NB4 (cell line): Measurements from ENCODE around the gene ALAD.

ENCODE experiments used
- MAX ChIP-seq: IDR thresholded peaks from 2 replicates; pipeline ENCODE4 v1.6.1; 2011; ENCODE audit warnings: low read depth, low read length
- POLR2A ChIP-seq: IDR thresholded peaks from 2 replicates; pipeline ENCODE4 v1.6.1; 2011; ENCODE audit warnings: mild to moderate bottlenecking; ENCODE audit not compliant: insufficient read length; ENCODE audit errors: extremely low read depth
- TF ChIP-seq, protein P1 (sequence below): IDR thresholded peaks from one replicate; pipeline ENCODE4 v1.5.1; 2012; ENCODE audit warnings: low read depth, low read length

DNA sequence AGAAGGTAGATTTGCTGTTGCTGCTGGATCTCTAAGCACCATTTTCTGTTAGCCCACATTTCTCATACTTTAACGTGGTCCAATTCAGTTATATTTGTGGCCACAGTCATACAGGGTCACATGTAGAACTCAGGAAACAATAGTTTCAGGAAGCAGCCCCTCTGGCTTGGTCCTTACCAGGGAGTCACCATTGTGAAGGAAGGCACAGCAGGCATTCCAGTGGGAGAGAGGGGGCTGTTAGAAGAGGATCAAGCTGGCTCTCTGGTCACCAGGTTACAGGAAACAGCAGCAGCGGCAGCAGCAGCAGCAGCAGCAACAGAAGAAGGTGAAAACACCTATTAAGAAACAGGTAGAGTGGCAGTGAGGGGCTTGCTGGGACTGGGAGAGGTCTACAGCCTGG is 24.0 kb upstream of the ALAD start:
- TF ChIP-seq, protein P1, sequence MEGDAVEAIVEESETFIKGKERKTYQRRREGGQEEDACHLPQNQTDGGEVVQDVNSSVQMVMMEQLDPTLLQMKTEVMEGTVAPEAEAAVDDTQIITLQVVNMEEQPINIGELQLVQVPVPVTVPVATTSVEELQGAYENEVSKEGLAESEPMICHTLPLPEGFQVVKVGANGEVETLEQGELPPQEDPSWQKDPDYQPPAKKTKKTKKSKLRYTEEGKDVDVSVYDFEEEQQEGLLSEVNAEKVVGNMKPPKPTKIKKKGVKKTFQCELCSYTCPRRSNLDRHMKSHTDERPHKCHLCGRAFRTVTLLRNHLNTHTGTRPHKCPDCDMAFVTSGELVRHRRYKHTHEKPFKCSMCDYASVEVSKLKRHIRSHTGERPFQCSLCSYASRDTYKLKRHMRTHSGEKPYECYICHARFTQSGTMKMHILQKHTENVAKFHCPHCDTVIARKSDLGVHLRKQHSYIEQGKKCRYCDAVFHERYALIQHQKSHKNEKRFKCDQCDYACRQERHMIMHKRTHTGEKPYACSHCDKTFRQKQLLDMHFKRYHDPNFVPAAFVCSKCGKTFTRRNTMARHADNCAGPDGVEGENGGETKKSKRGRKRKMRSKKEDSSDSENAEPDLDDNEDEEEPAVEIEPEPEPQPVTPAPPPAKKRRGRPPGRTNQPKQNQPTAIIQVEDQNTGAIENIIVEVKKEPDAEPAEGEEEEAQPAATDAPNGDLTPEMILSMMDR: no peak
- TF ChIP-seq POLR2A (no peak), MAX (no peak)
